HepG2 (cell line): Measurements from ENCODE around the gene SRF. TPM values are rescaled to one million over a fixed set of nuclear protein-coding genes. Genes with fewer than 3 reads are reported as not detected.
A peak's percentile ranks its signal among the peaks of the same experiment; 100 is the strongest.

Experiments used
- ADNP ChIP-seq: sonication (generic); formaldehyde crosslinking; IDR thresholded peaks from 2 replicates; pipeline ENCODE4 v1.4.0; 2020; ENCODE audit warnings: missing genetic modification reagents
- DNMT3B ChIP-seq: conservative IDR thresholded peaks from 2 replicates; pipeline ENCODE4 v1.6.1; 2016; ENCODE audit warnings: missing biosample characterization, control low read depth
- FOXC1 ChIP-seq: sonication (generic); formaldehyde crosslinking; IDR thresholded peaks from 2 replicates; pipeline ENCODE4 v1.8.0; 2022; ENCODE audit warnings: mild to moderate bottlenecking, missing genetic modification reagents, borderline replicate concordance
- FOXP1 ChIP-seq, 2 experiments: fragments of 450-650 bp in 1 of 2; IDR thresholded peaks; 2 replicates each; pipeline ENCODE4 v1.6.1; 2017 to 2018; ENCODE audit warnings: antibody characterized with exemption in 1 of 2
- HES4 ChIP-seq: sonication (generic); formaldehyde crosslinking; IDR thresholded peaks from 2 replicates; pipeline ENCODE4 v1.9.0; 2021; ENCODE audit warnings: mild to moderate bottlenecking, missing genetic modification reagents, borderline replicate concordance
- NCOA5 ChIP-seq: sonication (generic); formaldehyde crosslinking; IDR thresholded peaks from 2 replicates; pipeline ENCODE4 v1.4.0; 2020; ENCODE audit warnings: missing genetic modification reagents
- NFE2L1 ChIP-seq: sonication (generic); formaldehyde crosslinking; IDR thresholded peaks from 2 replicates; pipeline ENCODE4 v1.4.0; 2020; ENCODE audit warnings: missing genetic modification reagents, mild to moderate bottlenecking, borderline replicate concordance
- PREB ChIP-seq: sonication (generic); formaldehyde crosslinking; IDR thresholded peaks from 2 replicates; pipeline ENCODE4 v1.4.0; 2020; ENCODE audit warnings: missing genetic modification reagents
- RXRB ChIP-seq: IDR thresholded peaks from 2 replicates; pipeline ENCODE4 v1.6.1; 2016; ENCODE audit warnings: borderline replicate concordance, missing genetic modification reagents, missing compliant biosample characterization
- SNAI1 ChIP-seq: sonication (generic); formaldehyde crosslinking; IDR thresholded peaks from 2 replicates; pipeline ENCODE4 v1.5.0; 2020; ENCODE audit warnings: mild to moderate bottlenecking, missing genetic modification reagents, borderline replicate concordance
- SRSF9 ChIP-seq: fragments of 200-400 bp; formaldehyde crosslinking; IDR thresholded peaks from 2 replicates; pipeline ENCODE4 v1.6.1; 2018; ENCODE audit warnings: borderline replicate concordance, mild to moderate bottlenecking, low read depth, low read length; ENCODE audit not compliant: insufficient read depth, poor library complexity, severe bottlenecking
- TOE1 ChIP-seq: sonication (generic); formaldehyde crosslinking; IDR thresholded peaks from 2 replicates; pipeline ENCODE4 v1.4.0; 2020; ENCODE audit warnings: mild to moderate bottlenecking, missing genetic modification reagents
- U2AF2 ChIP-seq: fragments of 200-400 bp; formaldehyde crosslinking; IDR thresholded peaks from 2 replicates; pipeline ENCODE4 v1.6.1; 2017; ENCODE audit warnings: low read depth, mild to moderate bottlenecking, low read length
- YEATS4 ChIP-seq: sonication (generic); formaldehyde crosslinking; IDR thresholded peaks from 2 replicates; pipeline ENCODE4 v1.4.0; 2020; ENCODE audit warnings: missing genetic modification reagents, borderline replicate concordance
- YY1 ChIP-seq: IDR thresholded peaks from 2 replicates; pipeline ENCODE4 v1.6.1; 2011; ENCODE audit warnings: low read length, low read depth, moderate library complexity, mild to moderate bottlenecking; ENCODE audit not compliant: insufficient read depth, insufficient replicate concordance
- ZBTB34 ChIP-seq: sonication (generic); formaldehyde crosslinking; IDR thresholded peaks from 2 replicates; pipeline ENCODE4 v1.8.0; 2022; ENCODE audit warnings: mild to moderate bottlenecking, missing genetic modification reagents
- ZFX ChIP-seq: sonication (generic); formaldehyde crosslinking; IDR thresholded peaks from 2 replicates; pipeline ENCODE4 v1.4.0; 2020; ENCODE audit warnings: mild to moderate bottlenecking, low read depth, missing genetic modification reagents, moderate library complexity
- ZNF292 ChIP-seq: sonication (generic); formaldehyde crosslinking; IDR thresholded peaks from 2 replicates; pipeline ENCODE4 v1.8.1; 2022; ENCODE audit warnings: mild to moderate bottlenecking, low read depth, missing genetic modification reagents, borderline replicate concordance
- ZNF782 ChIP-seq: sonication (generic); formaldehyde crosslinking; IDR thresholded peaks from 2 replicates; pipeline ENCODE4 v1.4.0; 2020; ENCODE audit warnings: missing genetic modification reagents, mild to moderate bottlenecking, borderline replicate concordance
- ZNF790 ChIP-seq: sonication (generic); formaldehyde crosslinking; IDR thresholded peaks from 2 replicates; pipeline ENCODE4 v1.8.0; 2022; ENCODE audit warnings: missing genetic modification reagents, mild to moderate bottlenecking, borderline replicate concordance
- ZNF83 ChIP-seq: sonication (generic); formaldehyde crosslinking; IDR thresholded peaks from 2 replicates; pipeline ENCODE4 v1.4.0; 2020; ENCODE audit warnings: missing genetic modification reagents, mild to moderate bottlenecking, borderline replicate concordance
- polyA plus RNA-seq, 8 experiments: library from polyadenylated mRNA; depleted of rRNA in 3 of 8; stranded (reverse) in 7 of 8; unstranded in 1 of 8; fragments of >200 nt; fragmentation: Illumina TruSeq in 4 of 8; extraction: Trizol in 4 of 8; gene quantifications; 2 replicates each; pipeline versions ENCODE4 v1.2.1 to v1.2.3, GENCODE V29; 2011 to 2016; ENCODE audit warnings: low read depth in 4 of 8, missing spikeins in 1 of 8, mixed read lengths in 1 of 8; ENCODE audit not compliant: insufficient read depth in 1 of 8
- total RNA-seq, 5 experiments: library from RNA; depleted of rRNA; stranded (reverse); fragments of >200 nt; fragmentation: Illumina TruSeq; extraction: Trizol; gene quantifications; 2 replicates each; pipeline ENCODE4 v1.2.3, GENCODE V29; 2016; ENCODE audit warnings: low read depth in 1 of 5
- TF ChIP-seq, protein P1 (sequence below): sonication (generic); formaldehyde crosslinking; IDR thresholded peaks from 2 replicates; pipeline ENCODE4 v1.4.0; 2020; ENCODE audit warnings: mild to moderate bottlenecking, low read depth, missing genetic modification reagents

SRF gene
- total and polyA plus RNA-seq, 2 of the 13 experiments (the other 11 are each of a cell fraction or from before 2014, with no cell fraction given), result 25.5 to 44.1 TPM

DNA sequence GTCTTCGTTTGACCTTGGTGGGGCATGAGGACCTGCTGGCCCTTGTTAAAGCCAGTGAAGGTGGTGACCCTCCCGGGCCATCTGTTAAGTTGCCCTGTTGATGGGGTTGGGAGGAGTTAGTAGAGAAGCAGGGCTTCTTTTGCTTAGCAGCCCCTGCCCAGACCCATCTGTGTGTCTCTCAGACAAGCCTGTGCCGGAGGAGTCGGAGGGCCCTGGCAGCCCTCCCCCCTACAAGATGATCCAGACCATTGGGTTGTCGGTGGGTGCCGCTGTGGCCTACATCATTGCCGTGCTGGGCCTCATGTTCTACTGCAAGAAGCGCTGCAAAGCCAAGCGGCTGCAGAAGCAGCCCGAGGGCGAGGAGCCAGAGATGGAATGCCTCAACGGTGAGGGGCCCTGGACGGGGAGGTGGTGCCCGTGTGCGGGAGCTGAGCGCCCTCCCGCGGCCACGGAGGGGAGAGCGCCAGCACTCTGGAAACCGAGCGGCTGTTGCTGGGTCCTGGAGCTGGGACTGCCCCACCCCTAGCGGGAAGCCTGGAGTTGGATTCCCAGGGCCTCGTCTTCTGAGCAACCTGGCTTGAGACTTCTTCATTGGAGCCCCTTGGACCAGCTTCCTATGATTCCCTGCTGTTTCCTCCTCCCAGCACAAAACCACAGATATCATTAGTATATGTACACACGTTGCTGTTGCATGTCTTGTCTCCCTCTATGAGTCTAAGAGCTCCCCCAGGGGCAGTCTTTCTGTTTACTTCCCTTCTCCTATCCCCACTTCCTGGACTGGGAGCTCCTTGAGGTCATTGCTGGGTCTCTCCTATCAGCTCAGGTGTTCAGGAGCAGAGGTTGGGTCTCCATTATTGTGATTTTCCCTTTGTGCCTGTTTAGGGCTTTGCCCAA lies 27.6 kb upstream of the SRF start (continued):
- TF ChIP-seq SRSF9, result no peak
- TF ChIP-seq HES4, result peak; percentile 65; the same call in 1 of the 2 replicates
- TF ChIP-seq ZFX (CRISPR knock-in tag), result peak; percentile 53; the same call in 1 of the 2 replicates
- TF ChIP-seq YY1, result peak; percentile 82
- TF ChIP-seq RXRB (CRISPR knock-in tag), result peak; percentile 77; the same call in 1 of the 2 replicates
- no peak for TF ChIP-seq ZNF83 (CRISPR knock-in tag)
- TF ChIP-seq PREB (CRISPR knock-in tag), result no peak
- TF ChIP-seq ADNP, result no peak
- no peak for TF ChIP-seq U2AF2
- TF ChIP-seq, protein P1, sequence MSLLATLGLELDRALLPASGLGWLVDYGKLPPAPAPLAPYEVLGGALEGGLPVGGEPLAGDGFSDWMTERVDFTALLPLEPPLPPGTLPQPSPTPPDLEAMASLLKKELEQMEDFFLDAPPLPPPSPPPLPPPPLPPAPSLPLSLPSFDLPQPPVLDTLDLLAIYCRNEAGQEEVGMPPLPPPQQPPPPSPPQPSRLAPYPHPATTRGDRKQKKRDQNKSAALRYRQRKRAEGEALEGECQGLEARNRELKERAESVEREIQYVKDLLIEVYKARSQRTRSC (CRISPR knock-in tag), result no peak
- TF ChIP-seq YEATS4 (CRISPR knock-in tag), result peak; percentile 71; the same call in 1 of the 2 replicates
- no peak for TF ChIP-seq FOXP1 (IDR thresholded peaks at IDR 0.05)
- TF ChIP-seq FOXP1 (CRISPR knock-in tag; IDR thresholded peaks at IDR 0.05), result no peak
- no peak for TF ChIP-seq NCOA5 (CRISPR knock-in tag)
- TF ChIP-seq ZNF782 (CRISPR knock-in tag), result peak; percentile 65; the same call in 1 of the 2 replicates
- peak; percentile 43; the same call in 1 of the 2 replicates for TF ChIP-seq ZNF790
- no peak; the same call in 1 of the 2 replicates for TF ChIP-seq FOXC1
- TF ChIP-seq NFE2L1 (CRISPR knock-in tag), result no peak
- peak; percentile 93; the same call in 1 of the 2 replicates for TF ChIP-seq TOE1 (CRISPR knock-in tag)
- TF ChIP-seq SNAI1 (CRISPR knock-in tag), result peak; percentile 38; the same call in 1 of the 2 replicates
- 0 out of 2 replicates have a peak, but pooled peaks have one; percentile 78 for TF ChIP-seq DNMT3B
- TF ChIP-seq ZBTB34 (CRISPR knock-in tag), result no peak
- peak; percentile 87 for TF ChIP-seq ZNF292 (CRISPR knock-in tag)
